ENCODE data around the gene JMJD1C.

JMJD1C gene

DNA sequence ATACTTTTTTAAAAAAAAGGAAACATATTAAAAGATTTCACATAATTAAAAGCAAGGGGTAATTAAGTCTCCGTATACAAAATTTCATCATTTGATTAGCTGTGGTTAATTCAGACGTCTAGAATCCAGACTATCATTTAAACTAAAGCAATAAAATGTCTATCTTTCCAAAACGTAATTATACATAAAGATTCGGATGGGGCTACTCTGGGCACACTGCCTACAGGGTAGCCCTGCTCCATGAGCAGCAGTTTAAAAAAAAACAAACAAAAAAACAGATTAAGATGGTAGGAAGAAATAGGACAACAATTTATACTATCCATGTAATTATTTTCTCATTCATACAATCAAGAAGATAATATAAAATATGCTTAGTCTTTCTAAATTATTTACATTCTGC is 236.6 kb downstream of the JMJD1C start:
- Histone ChIP-seq H4K20me1 (ENCODE audit: insufficient read depth, low read length) (no peaks in the 10 kb centered on the region), H3K9ac (ENCODE audit: low read length) (no peak overlapping the region), H3F3A (ENCODE audit: insufficient read depth, low read length) (no peaks in the 10 kb centered on the region), H3K9me3 (replicated peaks; ENCODE audit: insufficient read depth, low read length) (no peaks in the 10 kb centered on the region), H3K9me2 (replicated peaks; ENCODE audit: insufficient read depth, low read length) (no peaks in the 10 kb centered on the region), H3K36me3 (replicated peaks; ENCODE audit: insufficient read depth, low read length) (no peaks in the 10 kb centered on the region), H3K27ac (ENCODE audit: low read length) (no peak overlapping the region), H2AFZ (ENCODE audit: low read length) (no peak overlapping the region), H3K4me2 (ENCODE audit: low read depth, low read length) (no peak overlapping the region), H3K4me3 (ENCODE audit: low read length) (no peak overlapping the region), H3K4me1 (ENCODE audit: low read length) (0 out of 2 replicates have a peak, but pooled peaks cover 3% of the 10 kb centered on the region), H3K27me3 (replicated peaks; ENCODE audit: insufficient read depth, low read length) (no peaks in the 10 kb centered on the region), H3K79me2 (ENCODE audit: low read length) (peaks cover 94% of the 10 kb centered on the region)
- no peak for DNase-seq
- TF ChIP-seq, protein P1, sequence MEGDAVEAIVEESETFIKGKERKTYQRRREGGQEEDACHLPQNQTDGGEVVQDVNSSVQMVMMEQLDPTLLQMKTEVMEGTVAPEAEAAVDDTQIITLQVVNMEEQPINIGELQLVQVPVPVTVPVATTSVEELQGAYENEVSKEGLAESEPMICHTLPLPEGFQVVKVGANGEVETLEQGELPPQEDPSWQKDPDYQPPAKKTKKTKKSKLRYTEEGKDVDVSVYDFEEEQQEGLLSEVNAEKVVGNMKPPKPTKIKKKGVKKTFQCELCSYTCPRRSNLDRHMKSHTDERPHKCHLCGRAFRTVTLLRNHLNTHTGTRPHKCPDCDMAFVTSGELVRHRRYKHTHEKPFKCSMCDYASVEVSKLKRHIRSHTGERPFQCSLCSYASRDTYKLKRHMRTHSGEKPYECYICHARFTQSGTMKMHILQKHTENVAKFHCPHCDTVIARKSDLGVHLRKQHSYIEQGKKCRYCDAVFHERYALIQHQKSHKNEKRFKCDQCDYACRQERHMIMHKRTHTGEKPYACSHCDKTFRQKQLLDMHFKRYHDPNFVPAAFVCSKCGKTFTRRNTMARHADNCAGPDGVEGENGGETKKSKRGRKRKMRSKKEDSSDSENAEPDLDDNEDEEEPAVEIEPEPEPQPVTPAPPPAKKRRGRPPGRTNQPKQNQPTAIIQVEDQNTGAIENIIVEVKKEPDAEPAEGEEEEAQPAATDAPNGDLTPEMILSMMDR (IDR thresholded peaks at IDR 0.05; ENCODE audit: low read length) = no peak
- TF ChIP-seq EZH2 (optimal IDR thresholded peaks at IDR 0.05; ENCODE audit: low read depth, low read length) (no peak), EZH2phosphoT487 (IDR thresholded peaks at IDR 0.05; ENCODE audit: low read length) (no peak)

DNA sequence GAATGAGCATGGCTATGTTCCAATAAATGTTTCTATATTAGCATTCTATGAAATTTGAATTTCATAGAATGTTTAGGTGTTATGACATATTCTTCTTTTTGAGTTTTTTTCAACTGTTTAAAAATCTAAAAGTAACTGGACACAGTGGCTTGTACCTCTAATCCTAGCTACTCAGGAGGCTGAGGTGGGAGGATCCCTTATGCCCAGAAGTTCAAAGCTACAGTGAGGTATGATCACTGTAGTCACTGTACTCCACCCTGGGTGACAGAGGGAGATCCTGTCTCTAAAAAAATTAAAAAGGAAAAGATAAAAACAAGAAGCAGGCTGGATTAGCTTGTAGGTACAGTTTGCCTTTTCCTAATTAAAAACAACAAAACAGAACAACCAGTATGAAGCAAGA is 237.5 kb downstream of the JMJD1C start:
- H3K27ac ChIP-seq (ENCODE audit: low read length) = no peak overlapping the region
- TF ChIP-seq EZH2phosphoT487 (IDR thresholded peaks at IDR 0.05; ENCODE audit: low read length) = no peak
- TF ChIP-seq, protein P1 (IDR thresholded peaks at IDR 0.05; ENCODE audit: low read length) = no peak
- no peak for TF ChIP-seq EZH2 (optimal IDR thresholded peaks at IDR 0.05; ENCODE audit: low read depth, low read length)
- H3K27me3 ChIP-seq (replicated peaks; ENCODE audit: insufficient read depth, low read length) = no peaks in the 10 kb centered on the region
- H3K79me2 ChIP-seq (ENCODE audit: low read length) = peaks cover 92% of the 10 kb centered on the region
- no peak overlapping the region for H2AFZ ChIP-seq (ENCODE audit: low read length)
- H4K20me1 ChIP-seq (ENCODE audit: insufficient read depth, low read length) = no peaks in the 10 kb centered on the region; the same call in 1 of the 2 replicates
- no peaks in the 10 kb centered on the region for H3F3A ChIP-seq (ENCODE audit: insufficient read depth, low read length)
- DNase-seq = no peak
- no peak overlapping the region for H3K4me2 ChIP-seq (ENCODE audit: low read depth, low read length)
- H3K4me3 ChIP-seq (ENCODE audit: low read length) = no peak overlapping the region
- no peaks in the 10 kb centered on the region for H3K9me3 ChIP-seq (replicated peaks; ENCODE audit: insufficient read depth, low read length)
- no peak overlapping the region for H3K9ac ChIP-seq (ENCODE audit: low read length)
- H3K36me3 ChIP-seq (replicated peaks; ENCODE audit: insufficient read depth, low read length) = no peaks in the 10 kb centered on the region
- 0 out of 2 replicates have a peak, but pooled peaks cover 3% of the 10 kb centered on the region for H3K4me1 ChIP-seq (ENCODE audit: low read length)
- H3K9me2 ChIP-seq (replicated peaks; ENCODE audit: insufficient read depth, low read length) = no peaks in the 10 kb centered on the region

DNA sequence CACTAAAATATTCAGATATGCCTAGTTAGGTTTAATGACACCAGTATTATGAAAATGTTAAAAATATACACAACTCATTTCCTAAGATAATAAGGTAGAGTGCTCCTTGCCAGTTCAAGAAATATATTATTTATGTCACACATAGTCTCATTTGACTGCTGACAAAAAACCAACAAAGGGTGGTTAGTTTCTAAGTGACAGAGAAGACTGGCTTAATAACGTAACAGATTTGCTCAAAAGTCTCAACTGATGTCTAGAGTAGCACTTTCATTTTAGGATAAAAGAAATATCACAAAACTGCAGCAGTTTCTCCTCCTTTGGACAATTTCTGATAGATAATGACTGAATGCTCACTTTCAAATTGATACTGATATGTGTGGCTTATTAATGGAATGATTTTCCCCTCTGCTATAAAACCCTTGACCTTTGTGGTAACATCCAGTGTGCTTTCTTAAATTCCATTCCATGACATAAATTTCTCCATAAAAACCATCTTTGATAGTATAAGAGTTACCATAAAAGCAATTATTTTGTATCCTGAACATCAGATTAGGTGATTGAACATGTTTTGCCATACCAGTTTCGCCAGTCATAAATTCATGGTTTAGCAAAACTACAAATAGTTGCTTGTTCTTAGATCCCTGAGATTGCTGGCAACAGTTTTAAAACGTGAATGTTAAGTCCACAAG is 238.4 kb downstream of the JMJD1C start:
- DNase-seq = no peak
- no peak overlapping the region for H3K27ac ChIP-seq (ENCODE audit: low read length)

More for the DNA sequence above, 238.4 kb downstream of the JMJD1C start:
- no peak for TF ChIP-seq EZH2phosphoT487 (IDR thresholded peaks at IDR 0.05; ENCODE audit: low read length)
- TF ChIP-seq, protein P1 (IDR thresholded peaks at IDR 0.05; ENCODE audit: low read length) = no peak
- no peak for TF ChIP-seq EZH2 (optimal IDR thresholded peaks at IDR 0.05; ENCODE audit: low read depth, low read length)
- Histone ChIP-seq H3K27me3 (replicated peaks; ENCODE audit: insufficient read depth, low read length) (no peaks in the 10 kb centered on the region), H3K9me3 (replicated peaks; ENCODE audit: insufficient read depth, low read length) (no peaks in the 10 kb centered on the region), H3K9ac (ENCODE audit: low read length) (no peak overlapping the region), H3K4me3 (ENCODE audit: low read length) (no peak overlapping the region), H4K20me1 (ENCODE audit: insufficient read depth, low read length) (no peaks in the 10 kb centered on the region; the same call in 1 of the 2 replicates), H3K9me2 (replicated peaks; ENCODE audit: insufficient read depth, low read length) (no peaks in the 10 kb centered on the region), H3K4me1 (ENCODE audit: low read length) (0 out of 2 replicates have a peak, but pooled peaks cover 3% of the 10 kb centered on the region), H3K79me2 (ENCODE audit: low read length) (peaks cover 87% of the 10 kb centered on the region), H3K36me3 (replicated peaks; ENCODE audit: insufficient read depth, low read length) (no peaks in the 10 kb centered on the region), H3K4me2 (ENCODE audit: low read depth, low read length) (no peak overlapping the region), H3F3A (ENCODE audit: insufficient read depth, low read length) (no peaks in the 10 kb centered on the region), H2AFZ (ENCODE audit: low read length) (no peak overlapping the region)

Data from MM.1S (cell line).